Astrocyte (in vitro differentiated cells and primary cell): Measurements from ENCODE around the gene TCEAL8. TPM values are rescaled to one million over a fixed set of nuclear protein-coding genes. Genes with fewer than 3 reads are reported as not detected.

Experiments
- DNase-seq: peaks from one replicate; pipeline ENCODE4 v3.0.0-alpha.2; 2010; ENCODE audit warnings: low read depth
- FAIRE-seq: peaks from 2 replicates; lab custom pipeline; 2011; peaks lifted over from hg19 to GRCh38; lab: Jason Lieb, UNC
- H2AFZ ChIP-seq: 2 replicates; pipeline ENCODE4 v1.6.0; 2012; ENCODE audit warnings: low read depth, low read length, inconsistent platforms
- H3K27ac ChIP-seq: 2 replicates; pipeline ENCODE4 v1.5.1; 2011; ENCODE audit warnings: low read depth, low read length, inconsistent platforms
- H3K27me3 ChIP-seq: 2 replicates; pipeline ENCODE4 v1.6.0; 2011; ENCODE audit warnings: low read length, inconsistent platforms; ENCODE audit not compliant: insufficient read depth
- H3K36me3 ChIP-seq: 2 replicates; pipeline ENCODE4 v1.5.1; 2011; ENCODE audit warnings: low read length, inconsistent platforms; ENCODE audit not compliant: insufficient read depth
- H3K4me1 ChIP-seq: 2 replicates; pipeline ENCODE4 v1.5.1; 2011; ENCODE audit warnings: low read length, inconsistent platforms; ENCODE audit not compliant: insufficient read depth
- H3K4me2 ChIP-seq: 2 replicates; pipeline ENCODE4 v1.6.0; 2012; ENCODE audit warnings: low read length, inconsistent platforms
- H3K4me3 ChIP-seq: 2 replicates; pipeline ENCODE4 v1.5.1; 2011; ENCODE audit warnings: low read depth, mild to moderate bottlenecking, low read length, inconsistent platforms; ENCODE audit not compliant: insufficient read depth
- H3K79me2 ChIP-seq: 2 replicates; pipeline ENCODE4 v1.6.0; 2012; ENCODE audit warnings: mild to moderate bottlenecking, low read length, inconsistent platforms; ENCODE audit not compliant: insufficient read depth
- H3K9ac ChIP-seq: 2 replicates; pipeline ENCODE4 v1.6.0; 2012; ENCODE audit warnings: mild to moderate bottlenecking, low read length, inconsistent platforms
- H3K9me3 ChIP-seq: 2 replicates; pipeline ENCODE4 v1.5.1; 2012; ENCODE audit warnings: low read depth, mild to moderate bottlenecking, low read length, inconsistent platforms; ENCODE audit not compliant: insufficient read depth
- H4K20me1 ChIP-seq: 2 replicates; pipeline ENCODE4 v1.6.0; 2012; ENCODE audit warnings: low read length, inconsistent platforms; ENCODE audit not compliant: insufficient read depth
- H3K27ac Mint-ChIP-seq: one replicate; pipeline ENCODE4 v1.8.0; 2021; ENCODE audit warnings: mild to moderate bottlenecking, mixed read lengths; ENCODE audit not compliant: unreplicated experiment
- H3K27me3 Mint-ChIP-seq: one replicate; pipeline ENCODE4 v1.8.0; 2021; ENCODE audit warnings: low read depth, mixed read lengths; ENCODE audit not compliant: unreplicated experiment
- H3K36me3 Mint-ChIP-seq: one replicate; pipeline ENCODE4 v1.8.0; 2021; ENCODE audit warnings: low read depth, mixed read lengths; ENCODE audit not compliant: unreplicated experiment
- H3K4me1 Mint-ChIP-seq: one replicate; pipeline ENCODE4 v1.8.0; 2021; ENCODE audit warnings: low read depth, mixed read lengths; ENCODE audit not compliant: unreplicated experiment
- H3K4me3 Mint-ChIP-seq: one replicate; pipeline ENCODE4 v1.8.0; 2021; ENCODE audit warnings: mild to moderate bottlenecking, moderate library complexity, mixed read lengths; ENCODE audit not compliant: unreplicated experiment
- H3K9me3 Mint-ChIP-seq: one replicate; pipeline ENCODE4 v1.8.0; 2021; ENCODE audit warnings: mild to moderate bottlenecking, mixed read lengths; ENCODE audit not compliant: unreplicated experiment
- EZH2 ChIP-seq: IDR thresholded peaks from 2 replicates; pipeline ENCODE4 v1.6.1; 2012; ENCODE audit warnings: mild to moderate bottlenecking, low read length, inconsistent platforms; ENCODE audit not compliant: insufficient read depth
- total RNA-seq: library from RNA; stranded (reverse); gene quantifications from 2 replicates; pipeline ENCODE4 v1.2.1, GENCODE V29; 2021
- TF ChIP-seq, protein P1 (sequence below): IDR thresholded peaks from 2 replicates; pipeline ENCODE4 v1.5.1; 2011; ENCODE audit warnings: low read depth, mild to moderate bottlenecking, inconsistent platforms, low read length, moderate library complexity; ENCODE audit not compliant: insufficient read depth

TCEAL8 gene
- total RNA-seq, 1 donor from 2014 or later, result 62.2 TPM

- Histone ChIP-seq H3K4me1 (peaks cover 2% of the 10 kb centered on the region), H2AFZ (no peak overlapping the region), H3K9ac (no peak overlapping the region), H3K4me2 (no peak overlapping the region), H3K4me3 (no peak overlapping the region), H3K9me3 (no peaks in the 10 kb centered on the region), H3K27ac (no peak overlapping the region), H3K36me3 (no peaks in the 10 kb centered on the region), H3K27me3 (no peaks in the 10 kb centered on the region), H3K79me2 (peaks cover 10% of the 10 kb centered on the region), H4K20me1 (no peaks in the 10 kb centered on the region)
- H3K27ac Mint-ChIP-seq, result no peak overlapping the region
- no peaks in the 10 kb centered on the region for H3K9me3 Mint-ChIP-seq
- FAIRE-seq, result no peak
- no peak for DNase-seq
- no peaks in the 10 kb centered on the region for H3K27me3 Mint-ChIP-seq
- H3K36me3 Mint-ChIP-seq, result peaks cover 3% of the 10 kb centered on the region
- peaks cover 7% of the 10 kb centered on the region for H3K4me1 Mint-ChIP-seq
- no peak overlapping the region for H3K4me3 Mint-ChIP-seq
- TF ChIP-seq, protein P1, sequence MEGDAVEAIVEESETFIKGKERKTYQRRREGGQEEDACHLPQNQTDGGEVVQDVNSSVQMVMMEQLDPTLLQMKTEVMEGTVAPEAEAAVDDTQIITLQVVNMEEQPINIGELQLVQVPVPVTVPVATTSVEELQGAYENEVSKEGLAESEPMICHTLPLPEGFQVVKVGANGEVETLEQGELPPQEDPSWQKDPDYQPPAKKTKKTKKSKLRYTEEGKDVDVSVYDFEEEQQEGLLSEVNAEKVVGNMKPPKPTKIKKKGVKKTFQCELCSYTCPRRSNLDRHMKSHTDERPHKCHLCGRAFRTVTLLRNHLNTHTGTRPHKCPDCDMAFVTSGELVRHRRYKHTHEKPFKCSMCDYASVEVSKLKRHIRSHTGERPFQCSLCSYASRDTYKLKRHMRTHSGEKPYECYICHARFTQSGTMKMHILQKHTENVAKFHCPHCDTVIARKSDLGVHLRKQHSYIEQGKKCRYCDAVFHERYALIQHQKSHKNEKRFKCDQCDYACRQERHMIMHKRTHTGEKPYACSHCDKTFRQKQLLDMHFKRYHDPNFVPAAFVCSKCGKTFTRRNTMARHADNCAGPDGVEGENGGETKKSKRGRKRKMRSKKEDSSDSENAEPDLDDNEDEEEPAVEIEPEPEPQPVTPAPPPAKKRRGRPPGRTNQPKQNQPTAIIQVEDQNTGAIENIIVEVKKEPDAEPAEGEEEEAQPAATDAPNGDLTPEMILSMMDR, result no peak
- TF ChIP-seq EZH2, result no peak
Measured at GRCh38 chrX:103212749-103213457, 42.1 kb downstream of the TCEAL8 start.

GRCh38 chrX:103211012-103211715 lies 43.8 kb downstream of the TCEAL8 start:
- no peaks in the 10 kb centered on the region for H3K9me3 ChIP-seq
- Mint-ChIP-seq H3K4me1 (peaks cover 7% of the 10 kb centered on the region), H3K27me3 (no peaks in the 10 kb centered on the region), H3K36me3 (peaks cover 3% of the 10 kb centered on the region), H3K4me3 (no peak overlapping the region), H3K27ac (no peak overlapping the region), H3K9me3 (no peaks in the 10 kb centered on the region)
- H3K4me2 ChIP-seq, result no peak overlapping the region
- H3K27ac ChIP-seq, result no peak overlapping the region
- H3K4me1 ChIP-seq, result peaks cover 2% of the 10 kb centered on the region
- H3K27me3 ChIP-seq, result no peaks in the 10 kb centered on the region
- DNase-seq (peak; percentile 25), FAIRE-seq (peak; percentile 65)
- no peaks in the 10 kb centered on the region for H3K36me3 ChIP-seq
- H2AFZ ChIP-seq, result peak overlapping the region; percentile 45
- H3K79me2 ChIP-seq, result peaks cover 7% of the 10 kb centered on the region
- H3K9ac ChIP-seq, result no peak overlapping the region
- no peaks in the 10 kb centered on the region for H4K20me1 ChIP-seq
- no peak overlapping the region for H3K4me3 ChIP-seq
- TF ChIP-seq EZH2, result no peak
- TF ChIP-seq, protein P1, result peak; percentile 42

DNA sequence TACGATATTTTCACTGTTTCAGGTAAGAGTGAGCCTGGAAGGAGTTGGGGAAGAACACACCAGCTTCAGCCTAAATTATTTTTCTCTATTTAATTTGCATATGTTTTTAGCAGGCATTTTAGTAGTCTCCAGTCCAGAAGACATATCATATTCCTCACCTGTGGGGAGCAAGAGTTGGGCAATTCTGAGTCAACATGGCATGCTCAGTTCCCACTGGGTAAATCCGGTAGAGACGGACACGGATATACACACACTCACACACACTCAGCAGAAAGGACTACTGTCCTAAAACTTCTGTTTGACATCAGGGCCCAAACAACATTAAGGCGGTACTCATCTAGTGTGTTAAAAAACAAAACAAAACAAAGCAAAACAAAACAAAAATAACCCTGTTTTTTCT lies 44.9 kb downstream of the TCEAL8 start:
- Histone ChIP-seq H3K9me3 (no peaks in the 10 kb centered on the region), H3K9ac (no peak overlapping the region), H3K4me2 (no peak overlapping the region), H4K20me1 (no peaks in the 10 kb centered on the region), H3K27ac (no peak overlapping the region), H3K79me2 (peaks cover under 1% of the 10 kb centered on the region), H3K4me1 (peaks cover 2% of the 10 kb centered on the region), H2AFZ (no peak overlapping the region), H3K4me3 (no peak overlapping the region), H3K36me3 (no peaks in the 10 kb centered on the region), H3K27me3 (no peaks in the 10 kb centered on the region)
- Mint-ChIP-seq H3K27ac (no peak overlapping the region), H3K4me3 (no peak overlapping the region), H3K27me3 (no peaks in the 10 kb centered on the region), H3K9me3 (no peaks in the 10 kb centered on the region), H3K36me3 (no peaks in the 10 kb centered on the region), H3K4me1 (peaks cover 4% of the 10 kb centered on the region)
- TF ChIP-seq EZH2, result no peak
- TF ChIP-seq, protein P1, result no peak
- DNase-seq, result no peak
- FAIRE-seq, result no peak
